ENCODE measurements around the gene RAPGEF6.
A peak's percentile ranks its signal among the peaks of the same experiment; 100 is the strongest.

DNA sequence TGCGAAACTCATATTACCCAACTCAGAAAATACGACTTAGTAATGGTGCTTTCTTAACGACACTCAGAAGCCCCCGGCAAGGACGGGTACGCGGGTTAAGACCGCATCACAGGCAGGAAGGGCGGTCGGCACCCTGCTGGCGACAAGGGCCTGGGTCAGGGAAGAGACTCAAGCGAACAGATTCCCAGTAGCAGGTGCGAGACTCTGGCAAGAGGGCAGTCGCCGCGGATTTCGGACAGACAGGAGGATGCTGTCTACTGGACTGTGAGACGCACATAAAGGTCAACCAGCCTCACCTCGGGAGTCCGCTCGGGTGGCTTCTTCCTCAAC is 398 bp downstream of the RAPGEF6 start:
- TF ChIP-seq, protein P1, sequence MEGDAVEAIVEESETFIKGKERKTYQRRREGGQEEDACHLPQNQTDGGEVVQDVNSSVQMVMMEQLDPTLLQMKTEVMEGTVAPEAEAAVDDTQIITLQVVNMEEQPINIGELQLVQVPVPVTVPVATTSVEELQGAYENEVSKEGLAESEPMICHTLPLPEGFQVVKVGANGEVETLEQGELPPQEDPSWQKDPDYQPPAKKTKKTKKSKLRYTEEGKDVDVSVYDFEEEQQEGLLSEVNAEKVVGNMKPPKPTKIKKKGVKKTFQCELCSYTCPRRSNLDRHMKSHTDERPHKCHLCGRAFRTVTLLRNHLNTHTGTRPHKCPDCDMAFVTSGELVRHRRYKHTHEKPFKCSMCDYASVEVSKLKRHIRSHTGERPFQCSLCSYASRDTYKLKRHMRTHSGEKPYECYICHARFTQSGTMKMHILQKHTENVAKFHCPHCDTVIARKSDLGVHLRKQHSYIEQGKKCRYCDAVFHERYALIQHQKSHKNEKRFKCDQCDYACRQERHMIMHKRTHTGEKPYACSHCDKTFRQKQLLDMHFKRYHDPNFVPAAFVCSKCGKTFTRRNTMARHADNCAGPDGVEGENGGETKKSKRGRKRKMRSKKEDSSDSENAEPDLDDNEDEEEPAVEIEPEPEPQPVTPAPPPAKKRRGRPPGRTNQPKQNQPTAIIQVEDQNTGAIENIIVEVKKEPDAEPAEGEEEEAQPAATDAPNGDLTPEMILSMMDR (IDR thresholded peaks at IDR 0.05) = peak in 1 of 4 experiments; percentile 27
- TF ChIP-seq POLR2A (IDR thresholded peaks at IDR 0.05) = no peak
- TF ChIP-seq POLR2AphosphoS5 (IDR thresholded peaks at IDR 0.05) = no peak
- no peak for TF ChIP-seq EP300 (IDR thresholded peaks at IDR 0.05)
